Choroid plexus epithelial cell (primary cell): Measurements from ENCODE around the gene CDC5L.

Experiments
- DNase-seq: peaks from one replicate; pipeline ENCODE4 v3.0.0-alpha.2; 2010; ENCODE audit warnings: low read depth
- H3K4me3 ChIP-seq: 2 replicates; pipeline ENCODE4 v1.5.1; 2011; ENCODE audit warnings: low read depth, mild to moderate bottlenecking, control low read depth, low read length, moderate library complexity
- TF ChIP-seq, protein P1 (sequence below): conservative IDR thresholded peaks from 2 replicates; pipeline ENCODE4 v1.5.1; 2011; ENCODE audit warnings: low read depth, mild to moderate bottlenecking, control low read depth, inconsistent platforms, low read length, moderate library complexity

CDC5L gene

DNA sequence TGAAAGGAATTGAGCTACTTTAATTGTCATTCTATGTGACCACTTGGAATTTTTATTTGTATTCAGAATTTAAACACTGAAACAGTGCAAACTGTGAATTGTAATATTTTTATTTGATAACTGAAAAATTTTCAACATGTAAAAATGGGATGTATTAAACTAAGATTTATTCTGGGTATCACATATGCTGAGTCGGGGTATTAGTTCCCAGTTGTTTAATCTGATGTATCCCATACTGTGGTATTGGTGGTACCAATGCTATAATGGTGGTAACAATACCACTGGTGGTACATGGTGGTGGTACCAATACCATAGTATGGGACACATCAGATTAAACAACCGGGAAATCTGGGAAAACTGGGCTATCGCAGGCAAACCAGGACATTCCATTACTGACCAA is 79.4 kb downstream of the CDC5L start:
- no peak for DNase-seq
- TF ChIP-seq, protein P1, sequence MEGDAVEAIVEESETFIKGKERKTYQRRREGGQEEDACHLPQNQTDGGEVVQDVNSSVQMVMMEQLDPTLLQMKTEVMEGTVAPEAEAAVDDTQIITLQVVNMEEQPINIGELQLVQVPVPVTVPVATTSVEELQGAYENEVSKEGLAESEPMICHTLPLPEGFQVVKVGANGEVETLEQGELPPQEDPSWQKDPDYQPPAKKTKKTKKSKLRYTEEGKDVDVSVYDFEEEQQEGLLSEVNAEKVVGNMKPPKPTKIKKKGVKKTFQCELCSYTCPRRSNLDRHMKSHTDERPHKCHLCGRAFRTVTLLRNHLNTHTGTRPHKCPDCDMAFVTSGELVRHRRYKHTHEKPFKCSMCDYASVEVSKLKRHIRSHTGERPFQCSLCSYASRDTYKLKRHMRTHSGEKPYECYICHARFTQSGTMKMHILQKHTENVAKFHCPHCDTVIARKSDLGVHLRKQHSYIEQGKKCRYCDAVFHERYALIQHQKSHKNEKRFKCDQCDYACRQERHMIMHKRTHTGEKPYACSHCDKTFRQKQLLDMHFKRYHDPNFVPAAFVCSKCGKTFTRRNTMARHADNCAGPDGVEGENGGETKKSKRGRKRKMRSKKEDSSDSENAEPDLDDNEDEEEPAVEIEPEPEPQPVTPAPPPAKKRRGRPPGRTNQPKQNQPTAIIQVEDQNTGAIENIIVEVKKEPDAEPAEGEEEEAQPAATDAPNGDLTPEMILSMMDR, result no peak
- H3K4me3 ChIP-seq, result no peak overlapping the region

DNA sequence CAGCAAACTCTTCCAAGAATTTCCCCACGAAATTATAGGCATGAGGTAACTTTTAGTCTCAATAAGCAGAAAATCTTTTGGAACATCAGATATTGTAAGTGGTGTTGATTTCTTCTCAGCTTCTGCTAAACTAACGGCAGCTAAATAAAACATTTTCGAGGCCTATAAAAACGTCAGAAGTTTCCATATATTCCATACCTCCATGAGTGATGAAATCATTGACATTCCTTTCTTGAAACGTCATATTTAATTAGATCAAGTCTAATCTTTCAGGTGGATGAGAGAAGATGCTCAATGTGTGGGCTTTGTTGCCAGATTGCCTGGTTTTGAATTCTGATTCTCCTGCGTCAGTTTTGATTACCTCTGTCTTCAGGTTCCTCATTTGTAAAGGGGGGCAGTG is 81.3 kb downstream of the CDC5L start:
- no peak overlapping the region for H3K4me3 ChIP-seq
- TF ChIP-seq, protein P1, result no peak

DNA sequence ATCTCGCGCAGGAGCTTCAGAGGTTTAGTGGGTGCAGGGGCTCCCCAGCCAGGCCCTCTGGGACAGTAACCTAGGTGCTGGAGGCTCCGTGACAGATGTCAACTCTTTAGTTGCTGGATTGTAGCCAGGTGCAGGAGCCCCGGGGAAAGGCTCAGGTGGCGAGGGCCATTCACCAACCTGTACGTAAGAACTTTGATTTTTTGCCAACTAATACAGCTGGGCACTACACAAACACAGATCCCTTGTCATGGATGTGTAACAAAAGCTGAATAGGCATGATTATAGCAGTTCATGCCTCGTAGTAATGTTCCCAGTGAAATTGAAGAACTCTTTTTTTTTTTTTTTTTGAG is 82.6 kb downstream of the CDC5L start:
- TF ChIP-seq, protein P1, result no peak
- H3K4me3 ChIP-seq, result no peak overlapping the region
- no peak for DNase-seq

More for the DNA sequence above, 81.3 kb downstream of the CDC5L start:
- DNase-seq, result no peak

DNA sequence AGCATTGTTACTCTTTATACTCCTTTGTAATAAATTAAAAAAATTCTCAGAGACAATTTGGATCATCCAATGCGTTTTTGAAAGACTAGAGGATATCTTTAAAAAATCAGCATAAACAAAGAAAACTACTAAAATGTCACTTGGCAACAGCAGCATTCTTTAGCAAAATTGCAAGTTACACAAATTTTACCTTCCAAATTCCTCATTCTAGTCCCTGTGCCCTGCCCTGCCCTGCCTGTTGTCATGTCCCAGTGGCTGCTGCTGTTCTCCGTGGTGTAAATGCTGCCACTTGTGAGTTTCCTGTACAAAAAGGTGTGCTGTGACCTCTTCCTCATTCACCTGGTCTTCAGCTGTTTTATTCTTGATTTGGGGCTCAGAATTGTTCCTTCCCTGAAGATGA is 83.2 kb downstream of the CDC5L start:
- TF ChIP-seq, protein P1, result no peak
- DNase-seq, result no peak
- H3K4me3 ChIP-seq, result no peak overlapping the region

DNA sequence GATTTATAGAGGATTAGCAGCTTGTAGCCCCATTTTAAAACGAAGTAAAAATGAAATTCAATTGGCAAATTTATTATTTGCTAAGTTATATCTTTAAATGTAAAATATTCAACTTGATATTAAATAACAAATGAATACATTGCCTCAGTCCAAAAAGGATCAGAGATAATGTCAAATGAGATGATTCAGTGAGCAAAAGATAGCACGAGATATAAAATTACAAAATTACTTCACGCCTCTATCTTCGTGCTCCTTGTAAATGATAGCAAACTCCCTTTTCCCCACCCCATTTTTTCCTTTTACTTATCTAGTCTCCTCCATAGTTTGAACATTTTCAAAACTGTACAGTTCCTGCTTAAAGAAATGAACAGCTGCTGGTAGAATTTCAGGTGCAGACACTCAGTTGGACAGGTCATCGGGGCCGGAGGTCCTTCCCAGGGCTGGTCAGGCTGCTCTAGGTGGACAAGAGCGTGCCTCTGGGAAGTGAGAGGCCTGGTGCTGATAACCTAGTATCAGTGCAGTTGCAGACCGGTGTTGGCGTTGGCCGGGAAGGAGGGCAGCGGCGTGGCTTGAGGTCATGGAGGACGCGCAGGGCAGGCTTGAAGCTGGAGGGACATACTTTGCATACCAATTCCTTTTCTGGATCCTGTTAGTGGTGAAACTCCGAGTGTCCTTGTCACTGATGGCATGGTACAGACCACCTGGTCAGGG is 83.9 kb downstream of the CDC5L start:
- H3K4me3 ChIP-seq, result no peak overlapping the region
- DNase-seq, result no peak
- TF ChIP-seq, protein P1, result no peak

DNA sequence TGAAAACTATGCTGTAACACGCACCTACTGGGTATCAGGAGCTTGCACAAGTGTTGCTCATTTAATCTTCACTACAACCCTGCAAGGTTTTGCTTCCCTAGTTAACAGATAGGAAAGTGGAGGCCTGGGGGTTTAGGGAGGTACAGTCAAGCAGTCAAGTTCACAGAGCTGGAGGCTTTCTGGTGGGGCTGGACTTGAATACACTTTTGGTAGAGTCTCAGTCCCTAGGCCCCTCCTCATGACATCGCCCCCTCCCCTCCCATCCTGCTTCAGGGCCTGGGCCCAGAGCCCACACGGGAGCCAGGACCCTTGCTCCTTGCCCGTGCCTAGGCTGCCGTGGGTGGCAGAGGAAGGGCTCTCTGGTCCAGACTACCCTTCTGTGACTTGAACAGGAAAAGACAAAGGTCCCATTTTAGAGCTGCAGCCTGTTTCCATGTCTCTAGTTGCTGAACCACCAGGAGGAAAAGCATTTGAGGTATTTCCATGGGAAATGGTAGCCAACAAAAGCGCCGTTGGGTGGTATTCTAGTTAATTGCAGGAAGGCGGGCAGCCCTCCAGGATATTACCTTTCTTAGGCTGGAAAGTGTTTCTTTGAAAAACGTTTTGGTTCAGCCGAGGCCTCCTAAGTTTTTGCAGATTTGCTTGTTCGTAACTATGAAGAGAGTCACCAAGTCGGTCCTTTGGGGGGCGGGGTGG is 84.9 kb downstream of the CDC5L start:
- no peak overlapping the region for H3K4me3 ChIP-seq
- TF ChIP-seq, protein P1, result no peak
- DNase-seq, result no peak
